ENCODE data around the gene QRICH2.
"Not testable (repeated sequence)": the region's sequence is repeated elsewhere in the genome, so short reads cannot be mapped to it uniquely, and the experiment has no call there.

Gene QRICH2

DNA sequence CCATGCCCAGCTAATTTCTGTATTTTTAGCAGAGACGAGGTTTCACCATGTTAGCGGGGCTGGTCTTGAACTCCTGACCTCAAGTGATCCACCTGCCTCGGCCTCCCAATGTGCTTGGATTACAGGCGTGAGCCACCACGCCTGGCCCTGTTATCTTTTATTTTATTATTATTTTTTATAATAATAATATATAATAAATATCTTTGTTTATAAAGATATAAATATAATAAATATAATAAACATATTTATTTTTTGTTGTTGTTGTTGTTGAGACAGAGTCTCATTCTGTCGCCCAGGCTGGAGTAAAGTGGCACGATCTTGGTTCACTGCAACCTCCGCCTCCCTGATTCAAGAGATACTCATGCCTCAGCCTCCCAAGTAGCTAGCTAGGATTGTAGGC lies 60.8 kb downstream of the QRICH2 start:
- no peak for DNase-seq (ENCODE audit: low read depth)

DNA sequence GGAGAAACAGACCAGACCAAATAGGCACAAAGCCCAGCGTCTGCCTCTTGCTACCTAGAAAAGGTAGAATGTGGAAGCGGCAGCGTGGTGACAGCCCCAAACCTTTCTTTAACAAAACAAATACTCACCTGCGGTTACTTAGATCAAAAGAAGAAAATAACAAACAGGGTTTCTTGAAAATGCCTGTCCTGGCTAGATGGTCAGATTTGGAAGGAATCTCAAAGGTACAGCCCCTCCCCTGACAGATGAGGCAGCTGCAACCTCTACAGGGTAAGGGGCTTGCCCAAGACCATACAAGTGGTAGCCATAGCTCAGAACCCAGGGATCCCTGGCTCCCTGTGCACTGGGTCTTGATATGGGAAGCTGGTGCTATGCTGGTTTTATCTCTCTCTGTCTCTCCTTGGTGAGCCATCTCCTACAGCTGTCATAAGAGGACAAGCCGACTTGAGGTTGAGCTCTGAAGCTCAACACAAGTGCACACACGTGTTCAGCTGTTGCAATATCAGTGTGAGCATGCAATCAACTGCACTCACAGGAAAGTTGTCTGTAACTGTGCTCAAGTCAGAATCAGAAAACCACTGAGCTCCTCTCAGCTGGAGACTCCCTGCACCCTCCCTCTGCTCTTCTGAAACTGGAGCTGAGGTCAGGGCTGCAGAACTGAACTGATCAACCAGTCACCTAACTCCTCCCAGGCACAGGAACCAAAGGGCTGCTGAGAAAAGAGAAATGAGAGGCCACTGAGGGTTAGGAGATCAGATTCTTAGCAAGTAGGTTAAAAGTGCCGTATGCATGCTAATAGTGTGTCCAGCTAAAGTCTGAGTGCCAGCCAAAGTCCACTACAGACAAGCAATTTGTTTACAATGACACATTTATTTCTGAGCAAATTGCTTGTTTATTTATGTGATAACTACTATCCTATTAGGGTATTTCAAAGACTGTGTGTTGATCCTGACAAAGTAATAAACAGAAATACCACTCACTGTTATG lies 61.7 kb downstream of the QRICH2 start:
- DNase-seq (ENCODE audit: low read depth): no peak

DNA sequence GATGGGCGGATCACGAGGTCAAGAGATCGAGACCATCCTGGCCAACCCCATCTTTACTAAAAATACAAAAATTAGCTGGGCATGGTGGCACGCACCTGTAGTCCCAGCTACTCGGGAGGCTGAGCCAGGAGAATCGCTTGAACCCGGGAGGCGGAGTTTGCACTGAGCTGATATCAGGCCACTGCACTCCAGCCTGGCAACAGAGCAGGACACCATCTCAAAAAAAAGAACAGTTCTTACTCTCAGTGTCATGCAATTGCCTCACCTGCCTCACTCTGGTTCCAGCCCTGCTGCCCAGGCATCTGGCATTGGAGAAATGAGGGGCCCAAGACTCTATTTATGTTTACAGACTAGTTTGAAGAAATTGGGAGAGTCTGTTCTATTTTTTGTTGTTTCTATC lies 63.4 kb downstream of the QRICH2 start:
- DNase-seq (ENCODE audit: low read depth): not testable (repeated sequence)

DNA sequence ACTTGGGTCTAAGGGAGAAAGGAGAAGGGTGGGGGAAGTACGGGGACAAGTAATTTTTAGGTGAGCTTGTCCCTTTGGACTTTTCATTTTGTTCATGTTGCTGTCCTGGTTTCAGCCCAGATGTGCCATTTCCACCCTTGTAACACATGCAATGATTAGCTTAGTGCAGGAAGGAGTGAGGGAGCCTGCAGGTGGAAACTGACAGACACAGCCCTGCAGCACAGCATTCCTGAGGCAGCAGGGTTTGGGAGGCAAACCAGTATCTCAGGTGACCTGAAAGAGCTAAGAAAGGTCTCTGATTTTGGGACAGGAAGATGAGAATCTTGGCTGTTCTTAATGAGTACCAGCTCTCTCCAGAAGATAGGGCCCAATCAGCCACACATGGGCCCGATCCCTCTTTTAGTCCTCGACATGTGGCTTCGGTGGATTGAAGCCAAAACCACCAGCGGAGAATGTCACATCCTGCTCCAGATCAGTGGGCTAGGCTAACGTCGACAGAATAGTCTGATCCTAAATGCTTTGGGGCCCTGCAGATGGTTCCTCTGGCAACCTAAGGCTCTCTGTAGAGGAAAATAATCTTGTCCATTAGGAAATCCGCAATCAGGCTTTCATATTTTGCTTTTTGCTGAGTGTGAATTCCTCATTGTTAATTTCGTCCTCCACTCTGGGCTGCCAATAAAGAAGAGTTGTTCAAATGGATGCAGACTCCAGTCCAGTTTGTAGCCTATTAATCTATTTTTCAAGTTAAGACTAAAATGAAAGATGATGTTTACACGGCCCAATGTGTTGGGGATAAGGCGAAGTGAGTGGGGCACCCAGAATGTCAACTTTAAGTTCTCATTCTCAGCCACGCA lies 64.0 kb downstream of the QRICH2 start:
- DNase-seq (ENCODE audit: low read depth): no peak

DNA sequence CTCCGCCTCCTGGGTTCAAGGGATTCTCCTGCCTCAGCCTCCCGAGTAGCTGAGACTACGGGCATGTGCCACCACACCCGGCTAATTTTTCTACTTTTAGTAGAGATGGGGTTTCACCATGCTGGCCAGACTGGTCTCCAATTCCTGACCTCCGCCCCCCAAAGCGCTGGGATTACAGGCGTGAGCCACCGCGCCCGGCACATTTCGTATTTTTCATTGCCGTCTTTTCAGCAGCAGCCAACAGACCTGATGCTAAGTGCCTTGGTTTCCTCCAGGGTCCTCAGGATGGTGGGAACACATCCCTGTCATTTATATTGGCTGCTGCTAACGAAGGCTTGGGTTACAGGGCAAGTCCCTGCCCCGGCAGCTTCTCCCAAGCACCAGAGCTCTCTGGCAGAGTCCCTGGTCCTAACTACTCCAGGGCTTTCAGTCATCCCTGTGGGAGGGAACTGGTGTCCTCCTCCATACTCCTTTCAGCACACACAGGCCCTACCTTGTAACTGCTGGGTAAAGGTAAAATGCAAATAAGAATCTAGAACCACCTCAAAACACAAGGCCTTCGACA lies 66.3 kb downstream of the QRICH2 start:
- DNase-seq (ENCODE audit: low read depth): no peak

DNA sequence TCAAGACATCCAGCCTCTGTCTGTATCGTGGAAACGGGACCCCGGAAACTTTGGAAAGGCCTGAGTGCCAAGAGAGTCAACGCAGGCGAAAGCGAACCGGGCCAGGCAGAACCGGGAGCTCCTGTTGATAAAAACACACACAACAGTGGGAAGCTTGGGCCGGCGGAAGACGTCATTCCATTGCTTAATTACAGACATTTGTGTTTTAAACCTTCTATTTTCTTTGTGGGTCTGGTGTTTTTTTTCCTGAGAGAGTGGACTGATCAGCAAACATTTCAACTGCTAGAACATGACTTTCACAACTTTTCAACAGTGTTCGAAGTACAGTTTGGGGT lies 66.9 kb downstream of the QRICH2 start:
- DNase-seq (ENCODE audit: low read depth): no peak

DNA sequence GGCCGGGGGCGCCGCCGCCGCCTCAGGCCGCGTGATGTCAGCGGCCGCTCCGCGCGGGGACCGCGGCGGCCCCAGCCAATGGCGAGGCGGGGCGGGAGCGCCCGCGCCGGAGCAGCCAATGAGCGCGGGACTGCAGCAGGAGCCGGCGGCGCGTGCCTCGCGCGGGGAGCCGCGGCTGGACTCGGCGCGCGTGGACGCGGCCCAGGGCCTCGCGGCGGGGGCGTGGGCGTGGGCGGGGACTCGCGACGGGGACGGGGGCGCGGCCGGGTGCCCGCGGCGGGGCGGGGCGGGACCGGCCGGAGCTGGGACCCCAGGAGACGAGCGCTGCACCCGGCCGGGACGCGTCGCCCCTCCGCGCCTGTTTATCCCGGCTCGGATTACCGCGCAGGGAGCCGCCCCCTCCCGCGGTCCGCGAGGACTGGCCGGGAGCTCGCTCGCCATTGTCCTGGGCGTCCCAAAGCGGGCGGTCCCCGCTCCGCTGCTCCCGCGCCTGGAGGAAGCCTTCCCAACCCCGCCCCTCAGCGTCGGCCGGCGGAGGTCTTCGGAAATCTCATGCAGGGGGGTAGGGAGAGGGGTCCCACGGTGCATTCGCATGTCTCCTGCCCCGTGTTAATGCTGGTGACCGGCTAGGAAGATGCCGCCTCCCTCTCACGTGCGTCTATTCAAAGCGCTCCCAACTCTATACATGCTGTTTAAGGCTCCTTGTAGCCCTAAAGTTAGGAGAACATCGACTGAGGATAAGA lies 67.4 kb downstream of the QRICH2 start, which contains the start of gene RNF157:
RNF157 (minus strand) TSS at position 33 of the 743 bp plus-strand sequence. CDS start 253 bp downstream, outside the sequence.
- DNase-seq (ENCODE audit: low read depth): no peak

DNA sequence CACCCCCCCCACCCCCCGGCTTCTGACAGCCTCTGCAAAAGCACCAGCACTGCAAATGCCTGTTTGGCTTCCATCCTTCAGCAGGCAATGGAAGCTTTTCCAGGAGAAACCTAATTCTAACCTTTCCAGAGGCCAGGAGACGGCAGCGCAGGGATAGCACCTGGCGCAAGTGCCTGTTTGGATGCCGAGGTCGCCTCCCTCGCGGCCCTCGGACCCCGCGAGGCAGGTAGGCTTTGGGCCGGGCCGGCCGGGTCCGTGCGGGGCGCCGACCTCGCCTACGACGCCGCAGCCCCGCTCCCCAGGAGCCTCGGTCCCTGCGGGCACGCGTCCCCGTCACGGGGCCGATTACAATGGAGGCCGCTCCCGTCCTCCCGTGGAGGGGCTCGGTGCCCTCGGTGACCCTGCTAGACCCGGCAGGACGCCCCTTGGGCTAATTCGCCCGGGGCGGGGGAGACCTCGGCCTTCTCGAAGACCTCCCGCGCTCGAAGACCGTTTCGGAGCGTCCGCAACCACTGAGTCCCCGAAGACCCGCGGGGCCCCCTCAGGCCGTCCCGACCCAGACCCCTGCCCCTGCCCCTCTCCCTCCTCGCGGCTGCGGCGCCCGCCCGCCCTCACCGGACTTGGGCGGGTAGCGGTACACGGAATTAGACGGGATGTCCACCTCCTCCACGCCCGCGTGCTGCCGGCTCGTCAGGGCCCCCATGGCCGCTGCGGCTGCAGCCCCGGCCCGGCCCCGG lies 68.4 kb downstream of the QRICH2 start:
- no peak for DNase-seq (ENCODE audit: low read depth)

DNA sequence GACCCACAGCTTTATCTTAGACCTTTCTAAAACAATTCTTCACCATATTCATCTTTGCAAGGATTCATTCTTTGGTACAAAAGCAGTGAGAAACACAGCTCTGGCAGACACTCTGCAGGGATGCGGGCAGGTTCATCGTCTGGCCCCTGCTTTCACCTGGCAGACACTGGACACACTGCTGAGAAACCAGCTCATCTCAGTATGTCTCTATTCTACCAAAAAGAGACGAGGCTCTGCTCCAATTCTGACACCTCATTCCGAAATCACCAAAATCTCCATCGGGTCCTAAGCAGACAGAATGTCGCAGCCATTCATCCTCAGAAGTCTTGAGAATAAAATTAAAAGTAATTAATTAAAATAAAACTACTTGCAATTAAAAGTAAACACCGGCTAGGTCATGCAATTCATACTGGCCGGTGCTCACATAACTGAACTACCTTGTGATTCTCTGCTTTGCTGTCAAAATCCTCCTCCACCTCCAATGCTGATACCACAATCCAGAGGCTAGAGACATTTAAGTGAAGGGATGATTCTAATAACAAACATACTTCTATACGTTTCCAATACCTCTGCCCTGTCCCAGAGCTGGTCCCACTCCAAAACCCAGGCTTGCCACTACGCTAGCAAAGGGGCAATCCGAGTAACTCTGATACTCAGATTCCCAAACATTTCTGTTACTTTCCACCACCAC lies 69.1 kb downstream of the QRICH2 start:
- DNase-seq (ENCODE audit: low read depth): no peak

DNA sequence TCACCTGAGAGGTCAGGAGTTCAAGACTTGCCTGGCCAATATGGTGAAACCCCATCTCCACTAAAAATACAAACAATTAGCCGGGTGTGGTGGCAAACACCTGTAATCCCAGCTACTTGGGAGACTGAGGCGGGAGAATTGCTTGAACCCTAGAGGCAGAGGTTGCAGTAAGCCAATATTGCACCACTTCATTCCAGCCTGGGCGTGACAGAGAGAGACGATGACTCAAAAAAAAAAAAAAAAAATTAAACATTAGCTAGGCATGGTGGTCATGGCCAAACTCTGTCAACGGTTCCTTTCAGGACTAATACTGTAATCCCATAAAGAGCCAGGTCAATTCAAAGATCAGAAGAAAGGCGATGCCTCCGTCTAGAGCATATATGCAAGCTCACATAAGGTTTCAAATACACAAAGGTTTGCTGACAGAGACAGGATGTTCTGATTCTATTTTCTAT lies 70.2 kb downstream of the QRICH2 start:
- DNase-seq (ENCODE audit: low read depth): no peak

DNA sequence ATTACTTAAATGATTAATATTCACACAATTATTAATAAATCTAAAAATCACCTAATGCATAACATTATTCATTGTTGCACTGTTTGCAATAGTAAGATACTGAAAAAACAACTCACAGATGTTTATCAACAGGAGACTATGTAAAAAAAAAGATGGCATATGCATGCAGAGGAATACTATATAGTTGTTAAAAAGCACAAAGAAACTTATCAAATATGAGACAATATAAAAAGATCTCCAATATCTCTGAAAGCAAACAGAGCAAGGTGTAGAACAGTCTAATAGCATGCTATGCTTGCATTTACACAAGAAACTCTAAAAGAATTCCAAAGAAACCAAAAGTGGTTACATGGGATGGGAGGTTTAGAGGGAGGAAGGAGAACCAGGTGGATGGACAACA lies 71.5 kb downstream of the QRICH2 start:
- DNase-seq (ENCODE audit: low read depth): no peak

DNA sequence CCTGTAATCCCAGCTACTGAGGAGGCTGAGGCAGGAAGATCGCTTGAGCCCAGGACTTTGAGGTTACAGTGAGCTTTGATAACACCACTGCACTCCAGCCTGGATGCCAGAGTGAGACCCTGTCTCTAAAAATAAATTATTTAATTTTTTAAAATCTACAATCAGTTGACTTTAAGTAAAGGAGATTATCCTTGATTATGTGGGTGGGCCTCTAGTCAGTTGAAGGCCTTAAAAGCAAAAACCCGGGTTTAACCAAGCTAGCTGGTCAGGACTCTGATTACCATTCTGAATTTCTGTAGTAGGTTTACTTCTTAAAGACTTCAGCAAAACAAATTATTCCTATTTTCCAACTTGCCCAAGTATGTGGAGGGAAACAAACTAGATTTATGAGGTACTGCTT lies 72.2 kb downstream of the QRICH2 start:
- DNase-seq (ENCODE audit: low read depth): no peak

DNA sequence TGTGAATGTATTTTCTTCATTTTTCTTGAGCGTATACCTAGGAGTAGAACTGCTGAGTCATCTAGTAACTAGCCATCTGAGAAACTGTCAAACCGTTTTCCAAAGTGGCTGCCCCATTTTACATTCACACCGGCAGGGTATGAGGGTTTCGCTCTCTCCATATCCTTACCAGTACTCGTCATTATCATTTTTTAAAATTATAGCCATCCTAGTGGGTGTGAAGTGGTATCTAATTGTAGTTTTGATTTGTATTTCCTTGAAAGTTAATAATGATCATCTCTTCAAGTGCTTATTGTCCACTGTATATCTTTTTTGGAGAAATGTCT lies 73.8 kb downstream of the QRICH2 start:
- DNase-seq (ENCODE audit: low read depth): no peak

DNA sequence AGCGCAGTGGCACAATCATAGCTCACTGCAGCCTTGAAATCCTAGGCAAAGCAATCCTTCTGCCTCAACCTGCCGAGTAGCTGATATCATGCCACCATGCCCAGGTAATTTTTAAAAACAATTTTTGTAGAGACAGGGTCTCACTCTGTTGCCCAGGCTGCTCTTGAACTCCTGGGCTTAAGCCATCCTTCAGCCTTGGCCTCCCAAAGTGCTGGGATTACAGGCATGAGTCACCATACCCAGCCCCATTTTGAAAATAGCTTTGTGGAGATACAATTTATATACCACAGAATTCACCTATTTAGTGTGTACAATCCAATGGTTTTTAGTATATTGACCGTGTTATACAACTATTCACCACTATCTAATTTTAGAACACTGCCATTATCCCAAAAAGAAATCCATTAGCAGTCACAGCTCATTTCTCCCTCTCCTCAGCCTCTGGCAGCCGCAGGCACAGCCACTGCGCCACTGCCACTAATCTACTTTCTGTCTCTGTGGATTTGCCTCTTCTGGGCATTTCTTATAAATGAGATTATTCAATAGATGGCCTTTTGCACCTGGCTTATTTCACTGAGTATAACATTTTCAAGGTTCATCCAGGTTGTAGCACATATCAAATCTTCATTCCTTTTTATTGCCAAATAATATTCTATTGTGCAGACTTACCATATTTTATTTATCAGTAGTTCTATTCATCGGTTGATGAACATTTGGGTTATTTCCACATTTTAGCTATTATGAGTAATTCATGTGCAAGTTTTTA lies 74.3 kb downstream of the QRICH2 start:
- DNase-seq (ENCODE audit: low read depth): no peak

DNA sequence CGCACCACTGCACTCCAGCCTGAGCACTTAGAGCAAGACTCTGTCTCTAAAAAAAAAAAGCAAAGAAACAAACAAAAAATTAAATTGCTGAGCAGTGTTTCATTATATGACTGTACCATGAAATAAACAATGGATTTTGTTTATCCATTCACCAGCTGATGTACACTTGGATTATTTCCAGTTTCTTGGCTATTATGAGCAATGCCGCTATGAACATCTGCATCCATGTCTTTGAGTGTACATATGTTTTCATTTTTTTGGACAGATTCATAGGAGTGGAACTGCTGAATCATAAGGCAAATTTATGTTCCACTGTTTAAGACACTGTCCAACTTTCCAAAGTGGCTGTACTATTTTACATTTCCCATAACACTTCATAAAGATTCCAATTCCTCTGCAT lies 75.7 kb downstream of the QRICH2 start:
- DNase-seq (ENCODE audit: low read depth): no peak

DNA sequence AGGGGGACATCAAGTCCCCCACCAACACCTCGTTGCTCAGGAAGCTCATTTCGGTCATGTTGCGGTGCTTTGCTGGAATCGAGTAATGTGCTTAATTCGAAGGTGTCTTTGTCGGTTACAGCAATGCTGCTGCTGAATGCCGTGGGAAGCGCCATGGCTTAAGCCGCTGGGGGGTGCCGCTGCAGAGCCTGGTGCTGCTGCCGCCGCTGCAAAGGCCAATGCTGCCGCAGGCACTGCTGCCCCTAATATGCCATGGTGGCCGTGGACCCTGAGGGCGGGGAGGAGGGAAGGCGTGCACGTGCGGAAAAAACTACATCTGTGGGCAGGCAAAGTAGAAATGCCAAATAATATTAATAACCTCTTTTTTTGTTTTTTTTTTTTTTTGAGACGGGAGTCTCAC lies 81.3 kb downstream of the QRICH2 start:
- DNase-seq (ENCODE audit: low read depth): not testable (repeated sequence)

DNA sequence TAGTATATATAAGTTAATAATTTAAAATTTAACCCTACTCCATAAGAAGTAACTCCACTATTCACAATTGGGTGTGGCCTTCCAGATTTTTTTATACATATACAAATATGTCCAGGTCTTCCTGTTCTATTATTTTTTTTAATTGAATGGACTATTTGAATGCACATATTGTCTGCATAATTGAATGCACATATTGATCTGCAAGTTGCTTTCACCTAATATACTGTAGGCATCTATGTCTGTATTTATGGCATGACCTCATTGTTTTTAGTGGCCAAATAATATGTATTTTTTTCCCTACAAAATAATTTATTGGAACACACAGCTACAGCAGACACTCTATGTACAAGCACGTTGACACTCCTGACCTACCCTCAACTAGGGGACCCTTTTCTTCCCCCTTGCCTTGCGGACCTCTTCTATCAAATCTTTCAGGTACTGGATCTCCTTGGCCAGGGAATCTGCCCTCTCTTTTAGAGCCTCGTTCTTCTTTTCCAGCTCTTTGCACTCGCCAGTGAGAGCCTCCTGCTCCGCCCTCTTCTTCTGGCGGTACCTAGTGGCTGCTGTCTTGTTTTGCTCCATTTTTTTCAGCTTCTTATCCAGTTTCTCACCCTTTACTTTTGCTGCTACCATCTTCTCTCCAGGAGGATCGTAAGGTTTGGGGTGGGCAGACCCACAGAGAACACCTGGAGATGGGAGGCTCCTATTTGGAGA lies 82.5 kb downstream of the QRICH2 start:
- not testable (repeated sequence) for DNase-seq (ENCODE audit: low read depth)

Measured in stimulated activated CD8-positive, alpha-beta memory T cell treated with anti-CD3 and anti-CD28 coated beads, Interleukin-15, amount 100 ng/mL, for 24 hours (primary cell).